ENCODE data around the gene HSPA4. TPM values are rescaled to one million over a fixed set of nuclear protein-coding genes. Genes with fewer than 3 reads are reported as not detected.
A peak's percentile ranks its signal among the peaks of the same experiment; 100 is the strongest.

Gene HSPA4
- total RNA-seq, 1 experiment from 2014 or later, result 337 TPM

DNA sequence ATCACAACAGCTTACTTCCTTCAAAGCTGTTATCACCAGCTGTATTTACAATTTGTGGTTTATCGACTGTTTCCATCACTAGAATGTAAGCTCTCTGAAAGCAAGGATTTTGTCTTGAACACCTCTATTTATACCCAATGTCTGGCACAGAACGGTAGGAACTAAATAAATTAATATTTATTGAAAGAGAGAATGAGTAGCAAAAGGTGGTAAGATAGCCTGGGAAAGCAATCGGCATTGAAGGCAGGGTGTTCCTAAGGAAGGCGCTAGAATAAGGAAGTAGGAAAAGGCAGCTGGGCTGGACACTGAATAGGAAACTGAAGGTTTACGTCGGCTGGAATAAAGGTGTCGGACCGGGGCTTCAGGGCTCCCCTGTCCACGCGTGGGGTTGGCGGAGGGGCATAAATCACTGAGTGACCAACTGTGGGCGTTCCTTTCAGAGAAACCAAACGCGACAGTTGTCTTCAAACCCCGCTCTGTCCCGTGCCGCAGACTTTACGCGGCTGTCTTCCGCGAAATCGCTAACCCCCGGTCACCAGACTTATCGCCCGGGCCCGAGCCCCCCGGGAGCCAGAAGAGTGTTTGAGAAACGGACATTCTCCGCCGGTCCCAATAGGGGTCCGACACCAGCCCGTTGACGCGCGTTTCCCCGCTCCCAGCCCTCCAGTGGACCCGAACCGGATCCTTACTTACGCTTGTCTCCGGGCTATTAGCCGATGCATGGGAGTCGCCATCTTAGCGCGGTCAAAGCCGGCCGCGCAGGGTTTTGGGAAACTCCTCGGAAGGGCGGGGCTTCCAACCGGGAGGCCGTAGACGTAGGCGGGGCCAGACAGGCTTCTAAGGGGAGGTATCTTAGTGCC is 25.8 kb upstream of the HSPA4 start, which contains the start of gene ZCCHC10:
ZCCHC10 (minus strand) TSS at position 746 of the 860 bp plus-strand sequence; CDS start at position 734, 12 bp downstream.
- peak; percentile 98 for DNase-seq (ENCODE audit: low spot score)
- Histone ChIP-seq H3K4me3 (ENCODE audit: low read depth, low read length, poor library complexity, severe bottlenecking) (peak within 1 kb of the TSS; percentile 96), H3K9me3 (ENCODE audit: low read depth, low read length, poor library complexity, severe bottlenecking) (no peaks in the 10 kb centered on the region), H3K27me3 (replicated peaks; ENCODE audit: insufficient read depth, low read depth, low read length, poor library complexity) (no peaks in the 10 kb centered on the region), H3K27ac (ENCODE audit: low read depth, low read length, poor library complexity, severe bottlenecking) (peak within 1 kb of the TSS; percentile 98), H3K36me3 (ENCODE audit: insufficient read depth, low read length, poor library complexity, severe bottlenecking) (peaks cover 6% of the 10 kb centered on the region), H3K4me1 (ENCODE audit: insufficient read depth, low read length, poor library complexity, severe bottlenecking) (no peaks in the 10 kb centered on the region)
- TF ChIP-seq, protein P1, sequence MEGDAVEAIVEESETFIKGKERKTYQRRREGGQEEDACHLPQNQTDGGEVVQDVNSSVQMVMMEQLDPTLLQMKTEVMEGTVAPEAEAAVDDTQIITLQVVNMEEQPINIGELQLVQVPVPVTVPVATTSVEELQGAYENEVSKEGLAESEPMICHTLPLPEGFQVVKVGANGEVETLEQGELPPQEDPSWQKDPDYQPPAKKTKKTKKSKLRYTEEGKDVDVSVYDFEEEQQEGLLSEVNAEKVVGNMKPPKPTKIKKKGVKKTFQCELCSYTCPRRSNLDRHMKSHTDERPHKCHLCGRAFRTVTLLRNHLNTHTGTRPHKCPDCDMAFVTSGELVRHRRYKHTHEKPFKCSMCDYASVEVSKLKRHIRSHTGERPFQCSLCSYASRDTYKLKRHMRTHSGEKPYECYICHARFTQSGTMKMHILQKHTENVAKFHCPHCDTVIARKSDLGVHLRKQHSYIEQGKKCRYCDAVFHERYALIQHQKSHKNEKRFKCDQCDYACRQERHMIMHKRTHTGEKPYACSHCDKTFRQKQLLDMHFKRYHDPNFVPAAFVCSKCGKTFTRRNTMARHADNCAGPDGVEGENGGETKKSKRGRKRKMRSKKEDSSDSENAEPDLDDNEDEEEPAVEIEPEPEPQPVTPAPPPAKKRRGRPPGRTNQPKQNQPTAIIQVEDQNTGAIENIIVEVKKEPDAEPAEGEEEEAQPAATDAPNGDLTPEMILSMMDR (conservative IDR thresholded peaks at IDR 0.05; ENCODE audit: low read depth, low read length), result no peak
- no peak for TF ChIP-seq EZH2 (IDR thresholded peaks at IDR 0.05; ENCODE audit: borderline replicate concordance, low read depth, low read length, poor library complexity, severe bottlenecking)
- CTCF ChIA-PET, result no interaction called here
- TSS peak; percentile 72 for BruUV-seq (replicated peaks)
- intact Hi-C loops (cut with micrococcal nuclease; ENCODE audit: unreplicated experiment), result loop anchor here (1.0 kb wide), 1 partner anchor 25 kb away; no protein-coding TSS in a partner anchor
- POLR2A ChIA-PET (ENCODE audit: low non-redundant PET), result interaction anchor here (0.6 to 0.7 kb wide), 2 partner anchors 9 to 384 kb away, joined by 3 read pairs; no protein-coding TSS in a partner anchor

DNA sequence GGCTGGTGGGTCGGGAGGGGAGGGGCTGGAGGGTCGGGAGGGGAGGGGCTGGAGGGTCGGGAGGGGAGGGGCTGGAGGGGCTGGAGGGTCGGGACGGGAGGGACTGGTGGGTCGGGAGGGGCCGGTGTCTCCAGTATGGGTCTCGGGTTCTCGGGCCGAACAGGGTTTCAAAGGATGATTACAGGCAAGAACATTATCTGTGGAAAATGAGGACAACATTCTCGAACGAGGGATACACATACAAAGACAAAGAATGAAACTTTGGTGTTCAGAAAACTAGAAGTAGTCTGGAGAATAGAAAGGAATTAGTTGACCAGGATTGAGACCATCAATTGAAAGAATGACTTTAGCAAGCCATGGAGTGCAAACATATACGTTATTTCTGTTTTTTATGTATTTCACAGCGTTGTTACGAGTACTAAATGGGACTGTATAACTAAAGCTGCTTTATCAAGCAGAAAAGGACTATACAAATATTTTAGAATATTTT is 25.1 kb upstream of the HSPA4 start:
- intact Hi-C loops (cut with micrococcal nuclease; ENCODE audit: unreplicated experiment), result loop anchor here (1.0 kb wide), 1 partner anchor 25 kb away; no protein-coding TSS in a partner anchor
- POLR2A ChIA-PET (ENCODE audit: low non-redundant PET), result no interaction called here
- Histone ChIP-seq H3K9me3 (ENCODE audit: low read depth, low read length, poor library complexity, severe bottlenecking) (no peaks in the 10 kb centered on the region), H3K27ac (ENCODE audit: low read depth, low read length, poor library complexity, severe bottlenecking) (no peak overlapping the region), H3K4me1 (ENCODE audit: insufficient read depth, low read length, poor library complexity, severe bottlenecking) (no peaks in the 10 kb centered on the region), H3K36me3 (ENCODE audit: insufficient read depth, low read length, poor library complexity, severe bottlenecking) (peaks cover 6% of the 10 kb centered on the region), H3K27me3 (replicated peaks; ENCODE audit: insufficient read depth, low read depth, low read length, poor library complexity) (no peaks in the 10 kb centered on the region), H3K4me3 (ENCODE audit: low read depth, low read length, poor library complexity, severe bottlenecking) (peak overlapping the region; percentile 96)
- no peak for TF ChIP-seq EZH2 (IDR thresholded peaks at IDR 0.05; ENCODE audit: borderline replicate concordance, low read depth, low read length, poor library complexity, severe bottlenecking)
- TF ChIP-seq, protein P1 (conservative IDR thresholded peaks at IDR 0.05; ENCODE audit: low read depth, low read length), result no peak
- BruUV-seq (replicated peaks), result no TSS peak
- CTCF ChIA-PET, result no interaction called here
- no peak for DNase-seq (ENCODE audit: low spot score)

DNA sequence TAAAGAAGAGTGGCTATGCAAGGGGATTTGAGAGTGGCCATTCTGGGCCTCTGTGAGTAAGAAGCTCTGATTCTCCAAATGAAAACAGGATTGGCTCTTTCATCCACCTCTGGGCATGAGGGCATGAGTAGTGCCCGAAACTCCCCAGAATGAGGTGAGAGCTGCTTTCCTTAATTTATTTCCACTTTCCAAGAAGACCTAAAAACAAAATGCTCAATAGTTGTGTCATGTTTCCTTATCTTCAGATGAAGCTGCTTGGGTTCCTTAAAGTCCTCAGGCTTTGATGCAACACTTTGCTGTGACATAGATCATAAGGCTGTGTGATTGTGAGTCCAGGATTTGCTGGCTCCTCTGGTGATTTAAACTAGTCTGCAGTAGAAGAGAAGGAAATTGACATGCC is 22.4 kb upstream of the HSPA4 start:
- BruUV-seq (replicated peaks), result no TSS peak
- intact Hi-C loops (cut with micrococcal nuclease; ENCODE audit: unreplicated experiment), result no loop called here
- Histone ChIP-seq H3K4me1 (ENCODE audit: insufficient read depth, low read length, poor library complexity, severe bottlenecking) (no peaks in the 10 kb centered on the region), H3K4me3 (ENCODE audit: low read depth, low read length, poor library complexity, severe bottlenecking) (no peak overlapping the region), H3K27ac (ENCODE audit: low read depth, low read length, poor library complexity, severe bottlenecking) (no peak overlapping the region), H3K36me3 (ENCODE audit: insufficient read depth, low read length, poor library complexity, severe bottlenecking) (no peaks in the 10 kb centered on the region), H3K27me3 (replicated peaks; ENCODE audit: insufficient read depth, low read depth, low read length, poor library complexity) (no peaks in the 10 kb centered on the region), H3K9me3 (ENCODE audit: low read depth, low read length, poor library complexity, severe bottlenecking) (no peaks in the 10 kb centered on the region)
- CTCF ChIA-PET, result no interaction called here
- POLR2A ChIA-PET (ENCODE audit: low non-redundant PET), result no interaction called here
- TF ChIP-seq EZH2 (IDR thresholded peaks at IDR 0.05; ENCODE audit: borderline replicate concordance, low read depth, low read length, poor library complexity, severe bottlenecking), result no peak
- TF ChIP-seq, protein P1 (conservative IDR thresholded peaks at IDR 0.05; ENCODE audit: low read depth, low read length), result no peak
- no peak for DNase-seq (ENCODE audit: low spot score)

Data from A673 (cell line).